SK-N-SH (cell line): Measurements from ENCODE around the gene IWS1.

Experiments
- CTCF ChIP-seq: fragments of 200-600 bp; sonication (generic); IDR thresholded peaks from 2 replicates; pipeline ENCODE4 v1.6.1; 2017; ENCODE audit warnings: antibody characterized with exemption, mild to moderate bottlenecking, moderate library complexity
- EZH2phosphoT487 ChIP-seq: fragments of 200-600 bp; sonication (generic); IDR thresholded peaks from 2 replicates; pipeline ENCODE4 v1.6.1; 2017; ENCODE audit warnings: low read depth, mixed run types, mild to moderate bottlenecking, antibody characterized with exemption, moderate library complexity, borderline replicate concordance
- GATA2 ChIP-seq: sonication (generic); formaldehyde crosslinking; IDR thresholded peaks from 2 replicates; pipeline ENCODE4 v1.5.0; 2020; ENCODE audit warnings: mild to moderate bottlenecking, missing genetic modification reagents
- MEF2A ChIP-seq: IDR thresholded peaks from 2 replicates; pipeline ENCODE4 v1.4.0; 2012; ENCODE audit warnings: low read depth, borderline replicate concordance
- MXI1 ChIP-seq: IDR thresholded peaks from 2 replicates; pipeline ENCODE4 v1.6.1; 2012; ENCODE audit warnings: mild to moderate bottlenecking, low read depth, low read length, improper control_type of control experiment
- POLR2AphosphoS5 ChIP-seq: IDR thresholded peaks from 2 replicates; pipeline ENCODE4 v1.6.1; 2012; ENCODE audit warnings: low read depth, low read length
- SMC3 ChIP-seq: IDR thresholded peaks from 2 replicates; pipeline ENCODE4 v1.6.1; 2012; ENCODE audit warnings: low read depth, low read length, improper control_type of control experiment
- USF2 ChIP-seq: fragments of 150-350 bp; IDR thresholded peaks from 2 replicates; pipeline ENCODE4 v1.6.1; 2017; ENCODE audit warnings: antibody characterized with exemption, low read length, low read depth, borderline replicate concordance

- TF ChIP-seq USF2 (no peak), SMC3 (no peak), CTCF (no peak), MEF2A (no peak), EZH2phosphoT487 (no peak), POLR2AphosphoS5 (no peak), MXI1 (no peak), GATA2 (CRISPR knock-in tag) (no peak)
These were observed 91.8 kb downstream of the IWS1 start for GRCh38 chr2:127434515-127434914.
